ENCODE results near the gene XK. TPM values are rescaled to one million over a fixed set of nuclear protein-coding genes. Genes with fewer than 3 reads are reported as not detected.

XK gene
- total and polyA plus RNA-seq, 2 experiments from 2014 or later, result 0.29 to 1.5 TPM

- DNase-seq (ENCODE audit: low spot score) (no peak), ATAC-seq (no peak)
- Histone ChIP-seq H3K4me3 (no peak overlapping the region), H3K9me2 (ENCODE audit: insufficient read depth) (no peaks in the 10 kb centered on the region), H2AFZ (no peak overlapping the region), H3K4me1 (ENCODE audit: insufficient read depth) (no peaks in the 10 kb centered on the region), H4K20me1 (replicated peaks; ENCODE audit: insufficient read depth) (no peaks in the 10 kb centered on the region), H3K27ac (ENCODE audit: low read depth) (no peak overlapping the region), H3K36me3 (ENCODE audit: insufficient read depth) (no peaks in the 10 kb centered on the region), H3K79me2 (replicated peaks; ENCODE audit: insufficient read depth) (no peaks in the 10 kb centered on the region), H3K4me2 (no peak overlapping the region), H3F3A (replicated peaks; ENCODE audit: low read depth) (no peaks in the 10 kb centered on the region), H3K27me3 (ENCODE audit: insufficient read depth) (no peaks in the 10 kb centered on the region)
- no peaks in the 10 kb centered on the region for H3K27me3 Mint-ChIP-seq (ENCODE audit: insufficient read depth, low read depth, poor library complexity)
- H3K9me3 Mint-ChIP-seq, result no peaks in the 10 kb centered on the region
- TF ChIP-seq ETS1 (IDR thresholded peaks at IDR 0.05), result no peak
- TF ChIP-seq ZNF331 (CRISPR knock-in tag; IDR thresholded peaks at IDR 0.05; ENCODE audit: low read depth), result no peak
- TF ChIP-seq NANOG (IDR thresholded peaks at IDR 0.05; ENCODE audit: borderline replicate concordance), result no peak
- no peak for TF ChIP-seq CREB1 (CRISPR knock-in tag; IDR thresholded peaks at IDR 0.05; ENCODE audit: low read depth)
- peaks cover 3% of the 10 kb centered on the region; the same call in 2 of the 3 replicates for H3K4me1 Mint-ChIP-seq
- no peak overlapping the region for H3K27ac Mint-ChIP-seq
- no peak overlapping the region for H3K4me3 Mint-ChIP-seq
- no peaks in the 10 kb centered on the region for H3K36me3 Mint-ChIP-seq (ENCODE audit: low read depth)
Measured at GRCh38 chrX:37776283-37776986, 90.8 kb downstream of the XK start.

GRCh38 chrX:37776987-37777325 is 91.4 kb downstream of the XK start:
- DNase-seq (ENCODE audit: low spot score), result no peak
- H3K4me1 ChIP-seq (ENCODE audit: insufficient read depth), result no peaks in the 10 kb centered on the region

More at GRCh38 chrX:37776987-37777325, 91.4 kb downstream of the XK start:
- H3K4me3 Mint-ChIP-seq, result no peak overlapping the region
- ATAC-seq, result no peak
- Histone ChIP-seq H3K9me2 (ENCODE audit: insufficient read depth) (no peaks in the 10 kb centered on the region), H3F3A (replicated peaks; ENCODE audit: low read depth) (no peaks in the 10 kb centered on the region), H3K4me3 (no peak overlapping the region), H3K27me3 (ENCODE audit: insufficient read depth) (no peaks in the 10 kb centered on the region), H3K4me2 (no peak overlapping the region), H2AFZ (no peak overlapping the region), H3K79me2 (replicated peaks; ENCODE audit: insufficient read depth) (no peaks in the 10 kb centered on the region), H4K20me1 (replicated peaks; ENCODE audit: insufficient read depth) (no peaks in the 10 kb centered on the region), H3K27ac (ENCODE audit: low read depth) (no peak overlapping the region), H3K36me3 (ENCODE audit: insufficient read depth) (no peaks in the 10 kb centered on the region)
- H3K4me1 Mint-ChIP-seq, result peaks cover 3% of the 10 kb centered on the region; the same call in 2 of the 3 replicates
- H3K36me3 Mint-ChIP-seq (ENCODE audit: low read depth), result no peaks in the 10 kb centered on the region
- no peaks in the 10 kb centered on the region for H3K27me3 Mint-ChIP-seq (ENCODE audit: insufficient read depth, low read depth, poor library complexity)
- TF ChIP-seq CREB1 (CRISPR knock-in tag; IDR thresholded peaks at IDR 0.05; ENCODE audit: low read depth) (no peak), STAT1 (IDR thresholded peaks at IDR 0.05; ENCODE audit: unreplicated experiment) (no peak), POLR2AphosphoS5 (IDR thresholded peaks at IDR 0.05; ENCODE audit: low read depth) (no peak), CTCF (conservative IDR thresholded peaks at IDR 0.05; ENCODE audit: low read depth in 2 of 2) (no peak)
- no peak overlapping the region for H3K27ac Mint-ChIP-seq
- no peaks in the 10 kb centered on the region for H3K9me3 Mint-ChIP-seq

Measured in GM23338 (cell line).